GM21528 (cell line): Measurements from ENCODE around the gene GCKR.
"Not testable (repeated sequence)": the region's sequence is repeated elsewhere in the genome, so short reads cannot be mapped to it uniquely, and the experiment has no call there.

ENCODE experiments used
- ATAC-seq: cut with Tn5 transposase; IDR thresholded peaks from one replicate; pipeline ENCODE4 v1.9.1; 2021; ENCODE audit warnings: mild to moderate bottlenecking, moderate library complexity; ENCODE audit not compliant: unreplicated experiment, low FRiP score

The GCKR gene

GRCh38 chr2:27507293-27507692, 10.7 kb downstream of the GCKR start:
- no peak for ATAC-seq

- no peak for ATAC-seq
Measured at GRCh38 chr2:27509326-27509725, 12.7 kb downstream of the GCKR start.

DNA sequence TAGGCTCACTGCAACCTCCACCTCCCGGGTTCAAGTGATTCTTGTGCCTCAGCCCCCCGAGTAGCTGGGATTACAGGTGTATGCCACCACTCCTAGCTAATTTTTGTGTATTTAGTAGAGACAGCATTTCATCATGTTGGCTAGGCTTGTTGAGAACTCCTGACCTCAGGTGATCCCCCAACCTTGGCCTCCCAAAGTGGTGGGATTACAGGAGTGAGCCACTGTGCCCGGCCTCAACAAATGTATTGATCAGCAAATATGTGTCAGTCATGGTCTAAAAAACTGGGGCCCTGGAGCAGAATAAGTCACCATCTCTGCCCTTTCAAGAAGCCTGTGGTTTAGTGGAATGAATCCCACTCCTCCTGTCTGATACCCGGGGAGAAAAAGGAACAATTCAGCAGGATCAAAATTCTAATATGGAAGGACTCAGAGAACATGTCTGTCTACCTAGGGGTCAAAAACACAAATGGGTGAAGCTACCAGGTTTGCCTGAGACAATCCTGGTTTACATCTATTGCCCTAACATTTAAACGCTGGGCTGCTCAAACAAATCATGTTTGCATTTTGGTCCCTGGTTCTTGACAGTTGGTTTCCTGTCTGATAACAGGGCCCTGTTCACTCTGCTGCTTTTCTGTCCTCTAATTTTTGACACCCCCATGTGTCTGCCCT, 21.6 kb downstream of the GCKR start:
- ATAC-seq = no peak

- ATAC-seq = no peak
Measured at GRCh38 chr2:27518782-27519113, 22.1 kb downstream of the GCKR start.

DNA sequence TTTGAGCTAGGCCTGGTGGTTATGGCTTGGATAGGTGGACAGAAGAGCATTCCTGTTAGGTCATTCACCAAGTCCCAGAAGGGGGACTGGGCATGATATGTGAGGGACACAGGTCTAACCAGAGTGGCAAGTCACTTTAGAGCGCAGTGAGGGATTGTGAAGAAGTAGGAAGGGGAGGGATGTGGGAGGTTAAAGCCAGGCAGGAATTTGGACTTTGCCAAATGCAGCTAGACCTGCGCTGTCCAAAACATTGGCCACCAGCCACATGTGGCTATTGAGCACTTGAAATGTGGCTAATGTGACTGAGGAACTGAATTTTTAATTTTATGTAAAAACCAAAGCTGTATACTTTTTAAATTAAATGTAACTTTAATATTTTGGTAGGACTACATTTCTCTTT, 23.7 kb downstream of the GCKR start:
- no peak for ATAC-seq

DNA sequence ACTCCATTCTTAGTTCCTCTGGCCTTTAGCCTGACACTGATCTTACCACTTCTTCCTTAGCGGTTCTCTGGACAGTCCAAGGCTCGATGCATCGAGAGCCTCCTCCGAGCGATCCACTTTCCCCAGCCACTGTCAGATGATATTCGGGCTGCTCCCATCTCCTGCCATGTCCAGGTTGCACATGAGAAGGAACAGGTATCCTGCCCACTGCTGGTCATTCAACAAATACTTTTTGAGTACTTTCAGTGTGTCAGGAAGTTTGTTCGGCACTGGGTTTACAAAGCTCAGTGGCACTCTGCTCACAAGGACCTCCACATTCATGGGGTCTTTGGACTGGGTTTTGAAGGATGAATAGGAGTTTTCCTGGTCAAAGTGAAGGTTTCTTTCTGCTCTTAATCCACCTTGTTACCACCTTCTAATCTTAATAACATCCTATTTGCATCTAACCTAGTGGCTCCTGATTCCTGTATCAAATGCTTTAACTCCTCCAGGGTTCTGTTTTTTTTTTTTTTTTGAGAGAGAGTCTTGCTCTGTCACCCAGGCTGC, 25.8 kb downstream of the GCKR start:
- ATAC-seq = no peak

- ATAC-seq = no peak
Measured at GRCh38 chr2:27527182-27527581, 30.5 kb downstream of the GCKR start.

DNA sequence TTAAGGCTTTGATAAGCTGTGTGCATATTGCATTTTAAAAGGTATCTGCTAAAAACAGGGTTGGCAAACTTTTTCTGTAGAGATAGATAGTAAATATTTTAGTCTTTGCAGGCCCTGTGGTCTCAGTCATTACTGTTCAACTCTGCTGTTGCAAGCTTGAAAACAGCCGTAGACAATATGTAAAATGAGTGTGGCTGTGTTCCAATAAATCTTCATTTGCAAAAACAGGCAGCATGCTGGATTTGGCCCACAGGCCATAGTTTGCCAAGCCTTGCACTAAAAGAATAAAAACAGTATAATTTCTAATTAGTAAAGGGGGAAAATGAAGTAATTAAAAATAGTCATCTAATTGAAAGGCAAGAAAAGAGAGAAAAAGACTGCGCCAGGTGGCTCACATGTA, 35.3 kb downstream of the GCKR start:
- ATAC-seq = no peak

GRCh38 chr2:27537287-27537686, 40.6 kb downstream of the GCKR start:
- ATAC-seq = no peak

- not testable (repeated sequence) for ATAC-seq
Measured at GRCh38 chr2:27538839-27539450, 42.3 kb downstream of the GCKR start.

DNA sequence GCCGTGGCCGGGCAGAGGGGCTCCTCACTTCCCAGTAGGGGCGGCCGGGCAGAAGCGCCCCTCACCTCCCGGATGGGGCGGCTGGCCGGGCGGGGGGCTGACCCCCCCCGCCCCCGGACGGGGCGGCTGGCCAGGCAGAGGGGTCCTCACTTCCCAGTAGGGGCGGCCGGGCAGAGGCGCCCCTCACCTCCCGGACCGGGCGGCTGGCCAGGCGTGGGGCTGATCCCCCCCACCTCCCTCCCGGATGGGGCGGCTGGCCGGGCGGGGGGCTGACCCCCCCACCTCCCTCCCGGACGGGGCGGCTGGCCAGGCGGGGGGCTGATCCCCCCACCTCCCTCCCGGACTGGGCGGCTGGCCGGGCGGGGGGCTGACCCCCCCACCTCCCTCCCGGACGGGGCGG, 43.0 kb downstream of the GCKR start:
- not testable (repeated sequence) for ATAC-seq

- ATAC-seq = no peak
Measured at GRCh38 chr2:27544143-27544821, 47.6 kb downstream of the GCKR start.

DNA sequence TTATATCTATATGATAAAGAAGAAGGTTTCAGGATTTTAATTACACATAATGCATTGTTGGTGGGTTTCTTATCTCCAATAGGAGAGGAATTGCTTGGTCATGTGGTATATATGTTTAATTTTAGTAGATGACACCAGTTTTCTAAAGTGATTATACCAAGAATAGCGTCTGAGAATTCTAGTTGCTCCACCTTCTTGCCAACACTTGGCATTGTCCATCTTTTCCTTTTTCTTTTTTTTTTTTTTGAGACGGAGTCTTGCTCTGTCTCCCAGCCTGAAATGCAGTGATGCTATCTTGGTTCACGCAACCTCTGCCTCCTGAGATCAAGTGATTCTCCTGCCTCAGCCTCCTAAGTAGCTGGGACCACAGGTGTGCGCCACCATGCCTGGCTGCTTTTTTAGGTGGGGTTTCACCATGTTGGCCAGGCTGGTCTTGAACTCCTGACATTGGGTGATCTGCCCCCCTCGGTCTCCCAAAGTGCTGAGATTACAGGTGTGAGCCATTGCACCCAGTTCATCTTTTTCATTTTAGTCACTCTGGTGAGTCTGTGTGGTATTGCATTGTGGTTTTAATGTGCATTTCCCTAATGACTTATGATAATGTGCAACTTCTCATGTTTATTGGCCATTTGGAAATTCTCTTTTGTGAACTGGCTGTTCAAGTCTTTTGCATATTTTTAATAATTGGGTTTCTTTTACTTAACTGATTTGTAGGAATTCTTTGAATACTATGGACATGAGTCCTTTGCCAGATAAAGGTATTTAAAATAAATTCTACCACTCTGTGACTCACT, 48.9 kb downstream of the GCKR start:
- no peak for ATAC-seq

GRCh38 chr2:27549303-27549702, 52.7 kb downstream of the GCKR start:
- ATAC-seq = no peak

- ATAC-seq = no peak
Measured at GRCh38 chr2:27551514-27551913, 54.9 kb downstream of the GCKR start.

GRCh38 chr2:27552941-27553340, 56.3 kb downstream of the GCKR start:
- no peak for ATAC-seq

DNA sequence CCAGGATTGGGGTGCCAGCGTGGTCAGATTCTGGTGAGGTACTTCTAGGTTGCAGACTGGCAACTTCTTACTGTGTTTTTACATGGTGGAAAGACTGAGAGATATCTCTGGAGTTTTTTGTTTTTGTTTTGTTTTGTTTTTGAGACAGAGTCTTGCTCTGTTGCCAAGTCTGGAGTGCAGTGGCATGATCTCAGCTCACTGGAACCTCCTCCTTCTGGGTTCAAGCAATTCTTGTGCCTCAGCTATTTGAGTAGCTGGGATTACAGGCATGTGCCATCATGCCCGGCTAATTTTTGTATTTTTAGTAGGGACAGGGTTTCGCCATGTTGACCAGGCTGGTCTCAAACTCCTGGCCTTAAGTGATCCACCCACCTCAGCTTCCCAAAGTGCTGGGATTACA, 57.8 kb downstream of the GCKR start:
- not testable (repeated sequence) for ATAC-seq

GRCh38 chr2:27559228-27559627, 62.6 kb downstream of the GCKR start:
- no peak for ATAC-seq

- ATAC-seq = no peak
Measured at GRCh38 chr2:27561060-27561459, 64.4 kb downstream of the GCKR start.

- no peak for ATAC-seq
Measured at GRCh38 chr2:27566628-27567027, 70.0 kb downstream of the GCKR start.

- ATAC-seq = no peak
Measured at GRCh38 chr2:27569398-27569797, 72.8 kb downstream of the GCKR start.
